Left colon (tissue), 2 donors: Measurements from ENCODE around the gene OR2T8. TPM values are rescaled to one million over a fixed set of nuclear protein-coding genes. Genes with fewer than 3 reads are reported as not detected.

Experiments used
- ATAC-seq: fragments of 200-7000 bp; cut with Tn5 transposase; one replicate; pipeline ENCODE4 v1.9.1; 2020; ENCODE audit warnings: mild to moderate bottlenecking, moderate library complexity
- DNase-seq, 2 donors: peaks; one replicate each; pipeline ENCODE4 v3.0.0-alpha.2; 2020
- intact Hi-C, 2 donors: fragments of 100-400 bp; cut with DNase I in 1 of 2; cut with micrococcal nuclease in 1 of 2; formaldehyde crosslinking; loops; one replicate each; pipeline versions ENCODE4 v1.11.2 to v1.14.0; 2022; cut with DNase I, micrococcal nuclease
- total RNA-seq, 2 donors: library from RNA; stranded (reverse); fragmentation: NEBNext Ultra II Directional; extraction: Animal tissue kit (Norgen Biotek cat#: 25700); gene quantifications; one replicate each; pipeline ENCODE4 v1.2.1, GENCODE V29; 2021
- donor health status: DM: no; HTN: no; CAD: no.
- donor health status: DM: yes; HTN: yes; CAD: no.

OR2T8 gene
- total RNA-seq, 2 donors from 2014 or later = 0.27 TPM; not detected in 1

DNA sequence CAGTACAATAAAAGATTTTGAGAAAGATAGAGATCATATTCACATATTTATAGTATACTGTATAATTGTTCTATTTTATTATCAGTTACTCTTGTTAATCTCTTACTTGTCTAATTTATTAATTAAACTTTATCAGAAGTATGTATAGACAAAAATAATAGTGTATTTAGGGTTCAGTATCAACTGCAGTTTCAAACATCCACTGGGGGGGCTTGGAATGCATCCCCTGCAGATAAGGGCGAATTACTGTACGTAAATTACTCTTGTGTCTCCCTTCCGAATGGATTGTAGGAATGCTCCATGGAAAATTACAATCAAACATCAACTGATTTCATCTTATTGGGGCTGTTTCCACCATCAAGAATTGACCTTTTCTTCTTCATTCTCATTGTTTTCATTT, 28.5 kb downstream of the OR2T8 start, which contains the start of gene OR2L8:
OR2L8 (plus strand) TSS at position 301 of the 400 bp plus-strand sequence; CDS start at position 301, 0 bp downstream.
- no peak for DNase-seq
- ATAC-seq = no peak
- intact Hi-C loops = no loop called here

DNA sequence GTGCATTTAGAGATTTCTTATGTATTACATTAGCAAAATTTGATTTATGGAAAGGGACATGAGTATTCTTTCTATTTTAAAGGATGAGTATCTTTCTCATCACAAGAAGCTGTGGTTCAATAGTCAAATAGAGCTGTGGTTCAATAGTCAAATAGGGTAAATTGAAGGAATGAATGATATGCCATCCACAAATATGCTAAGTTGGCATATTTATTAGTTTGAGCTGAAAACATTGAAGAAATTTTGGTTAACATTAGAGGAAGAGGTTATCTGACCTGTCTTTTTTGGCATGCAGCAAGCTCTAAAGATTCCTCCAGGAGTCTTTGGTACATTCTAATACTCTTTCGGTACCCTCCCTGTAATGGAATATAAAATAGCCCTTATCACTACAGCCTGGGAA, 33.4 kb downstream of the OR2T8 start:
- intact Hi-C loops = no loop called here
- ATAC-seq (no peak), DNase-seq (no peak)

DNA sequence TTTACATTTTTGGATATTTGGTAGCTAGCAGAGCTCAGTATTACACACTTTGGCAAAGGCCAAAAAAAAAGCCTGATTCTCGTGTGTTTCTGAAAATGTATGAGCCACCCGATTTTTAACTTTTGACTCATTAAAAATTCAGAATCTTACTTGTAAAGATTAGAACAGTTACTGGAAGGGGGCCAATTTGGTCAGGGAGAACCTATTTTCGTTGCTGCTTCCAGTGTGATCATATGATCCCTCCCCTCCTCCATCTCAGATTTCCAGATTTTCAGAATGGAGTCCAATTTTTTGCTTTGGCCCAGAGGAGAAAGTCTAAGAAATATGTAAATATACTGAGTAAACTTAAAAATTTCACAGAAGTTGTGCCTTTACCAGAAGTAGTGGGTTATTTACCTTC, 41.7 kb downstream of the OR2T8 start:
- no peak for DNase-seq
- intact Hi-C loops = no loop called here
- no peak for ATAC-seq

DNA sequence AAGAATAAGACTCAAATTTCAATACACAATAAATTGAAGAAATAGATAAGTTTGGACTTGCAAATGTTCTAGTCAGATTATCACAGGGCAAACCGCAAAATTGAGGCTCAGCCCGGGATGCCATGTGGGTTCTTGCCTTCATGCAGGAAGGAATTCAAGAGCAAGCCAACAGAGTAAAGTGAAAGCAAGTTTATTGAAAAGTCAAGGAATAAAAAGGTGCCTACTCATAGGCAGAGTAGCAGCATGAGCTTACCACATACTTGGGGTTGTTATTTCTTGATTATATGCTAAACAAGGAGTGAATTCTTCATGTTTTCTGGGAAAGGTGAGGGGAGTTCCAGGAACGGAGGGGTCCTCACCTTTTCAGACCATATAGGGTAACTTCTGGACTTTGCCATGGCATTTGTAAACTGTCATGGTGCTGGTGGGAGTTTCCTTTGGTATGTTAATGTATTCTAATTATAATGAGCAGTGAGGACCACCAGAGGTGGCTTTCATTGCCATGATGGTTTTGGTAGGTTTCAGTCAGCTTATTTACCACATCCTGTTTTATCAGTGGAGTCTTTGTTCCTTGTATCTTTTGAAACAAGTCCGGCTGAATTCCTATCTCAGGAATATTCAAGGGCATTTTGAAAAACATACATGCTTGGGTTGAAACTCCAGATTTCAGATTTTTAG, 43.0 kb downstream of the OR2T8 start:
- no peak for ATAC-seq
- intact Hi-C loops = no loop called here
- DNase-seq = no peak

DNA sequence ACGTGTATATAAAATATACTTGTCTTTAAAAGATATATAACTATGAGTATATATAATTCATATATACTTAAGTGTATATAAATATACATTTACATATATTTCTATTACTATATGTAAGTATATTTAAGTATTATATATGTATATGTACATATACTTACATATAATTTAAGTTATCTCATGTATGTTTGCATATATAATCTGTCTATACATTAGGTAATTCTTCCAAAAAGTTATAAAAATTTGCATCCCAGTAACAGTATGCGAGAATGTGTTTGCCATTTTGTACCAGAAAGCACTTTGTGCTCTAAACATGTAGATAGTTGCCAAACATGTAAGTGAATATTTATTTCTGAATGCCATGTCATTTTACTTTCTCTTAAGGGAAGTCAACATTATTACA, 44.9 kb downstream of the OR2T8 start, which contains the start of gene OR2AK2:
OR2AK2 (plus strand) TSS at position 301 of the 400 bp plus-strand sequence. CDS start 144 bp downstream, outside the sequence.
- no peak for DNase-seq
- no peak for ATAC-seq
- intact Hi-C loops = no loop called here

DNA sequence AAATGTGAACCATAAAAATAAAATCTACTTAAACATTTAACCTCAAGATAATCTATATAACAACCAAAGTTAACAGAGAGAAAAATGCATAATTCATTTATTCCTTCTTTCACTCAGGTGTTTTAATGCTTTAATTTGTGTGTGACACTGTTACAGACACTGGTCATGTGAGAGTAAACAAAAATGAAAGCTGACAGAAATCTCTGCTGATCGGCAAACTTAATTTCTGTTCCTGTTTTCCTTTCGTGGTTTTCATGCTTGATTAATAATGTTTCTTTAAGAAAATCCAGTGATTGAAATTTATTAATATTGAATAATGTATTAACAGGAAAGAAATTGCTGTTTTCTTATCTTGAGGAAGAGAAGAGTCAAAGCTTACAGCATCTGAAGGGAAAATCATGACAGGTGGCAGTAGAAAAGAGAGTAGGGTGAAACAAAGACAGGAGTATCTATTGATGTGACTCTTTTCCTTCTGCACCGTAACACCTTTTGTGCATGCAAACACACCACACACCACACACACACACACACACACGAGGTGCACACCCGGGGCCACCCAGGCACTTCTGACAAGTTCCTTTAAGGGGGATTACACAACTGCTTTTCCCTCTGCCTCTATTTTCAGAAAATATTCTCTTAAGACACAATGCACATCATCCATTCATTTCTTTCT, 46.6 kb downstream of the OR2T8 start:
- intact Hi-C loops = no loop called here
- ATAC-seq (no peak), DNase-seq (no peak)

Other genes starting within 250 kb of the OR2T8 start
- gene OR13G1, start 240.5 kb upstream of the OR2T8 start, total RNA-seq = not detected
- not detected for gene OR6F1, start 203.6 kb upstream of the OR2T8 start, total RNA-seq
- gene OR14K1, start 181.6 kb upstream of the OR2T8 start, total RNA-seq = under 1 TPM in 1 of 2 donors, not detected in 1; 0.61 TPM
- gene OR14A2, start 172.1 kb upstream of the OR2T8 start, total RNA-seq = not detected
- not detected for gene OR1C1, start 159.7 kb upstream of the OR2T8 start, total RNA-seq
- gene OR14A16, start 96.1 kb upstream of the OR2T8 start, total RNA-seq = not detected
- gene OR11L1, start 78.4 kb upstream of the OR2T8 start, total RNA-seq = not detected
- gene TRIM58, start 63.1 kb upstream of the OR2T8 start, total RNA-seq = 1 to 10 TPM; 3.9 to 4.2 TPM
- gene OR2W3, start 24.7 kb upstream of the OR2T8 start, total RNA-seq = 1 to 10 TPM; 1.0 to 1.1 TPM
- not detected for gene OR2AJ1, start 4.6 kb downstream of the OR2T8 start, total RNA-seq
- not detected for gene OR2L8, start 28.6 kb downstream of the OR2T8 start, total RNA-seq
- gene OR2AK2, start 45.0 kb downstream of the OR2T8 start, total RNA-seq = not detected
- not detected for gene OR2L5, start 93.4 kb downstream of the OR2T8 start, total RNA-seq
- under 1 TPM in 1 of 2 donors, not detected in 1; 0.15 TPM for gene OR2L2, start 109.8 kb downstream of the OR2T8 start, total RNA-seq
- not detected for gene OR2L3, start 126.6 kb downstream of the OR2T8 start, total RNA-seq
- gene OR2L13, start 174.9 kb downstream of the OR2T8 start, total RNA-seq = not detected
- not detected for gene OR2M5, start 224.9 kb downstream of the OR2T8 start, total RNA-seq